ENCODE results near the gene SSBP3. TPM values are rescaled to one million over a fixed set of nuclear protein-coding genes. Genes with fewer than 3 reads are reported as not detected.

SSBP3 gene
- total and polyA plus RNA-seq, 4 donors, result 7.7 to 24.7 (median 17.3) TPM

GRCh38 chr1:54363925-54364324, 42.3 kb downstream of the SSBP3 start (continued):
- TF ChIP-seq CTCF (IDR thresholded peaks at IDR 0.05; ENCODE audit: low read depth, low read length, missing input control), result no peak

GRCh38 chr1:54362881-54363340, 43.3 kb downstream of the SSBP3 start:
- H3K36me3 ChIP-seq (ENCODE audit: control insufficient read depth in 4 of 4, insufficient read depth in 3 of 4, low read depth in 1 of 4, low read length in 3 of 4), result no peaks in the 10 kb centered on the region
- no peak for TF ChIP-seq SP1 (IDR thresholded peaks at IDR 0.05)
- no peak overlapping the region for H3K4me3 ChIP-seq (ENCODE audit: low read depth in 1 of 3, low read length in 3 of 3)
- no peak overlapping the region for H3K27ac ChIP-seq (ENCODE audit: low read depth in 1 of 2, low read length in 2 of 2)
- WGBS, result 87% methylated on average over 2 of the region's 2 CpGs
- H3K27me3 ChIP-seq (ENCODE audit: control insufficient read depth in 4 of 4, insufficient read depth in 4 of 4, low read length in 3 of 4), result no peaks in the 10 kb centered on the region
- peaks cover 13 to 36% (median 24%) of the 10 kb centered on the region in 4 donors for H3K4me1 ChIP-seq (ENCODE audit: control insufficient read depth in 4 of 4, insufficient read depth in 4 of 4, low read length in 3 of 4)
- no peaks in the 10 kb centered on the region for H3K9me3 ChIP-seq (ENCODE audit: control insufficient read depth in 4 of 4, low read length in 3 of 4)
- no peak for DNase-seq (ENCODE audit: low spot score)
- no peak overlapping the region for H3K9ac ChIP-seq (ENCODE audit: low read depth in 1 of 2, low read length in 2 of 2)

GRCh38 chr1:54361342-54361741, 44.9 kb downstream of the SSBP3 start:
- H3K4me3 ChIP-seq (ENCODE audit: low read depth in 1 of 3, low read length in 3 of 3), result no peak overlapping the region
- H3K36me3 ChIP-seq (ENCODE audit: control insufficient read depth in 4 of 4, insufficient read depth in 3 of 4, low read depth in 1 of 4, low read length in 3 of 4), result no peaks in the 10 kb centered on the region
- WGBS, result 94% methylated on average over 12 of the region's 12 CpGs
- no peaks in the 10 kb centered on the region for H3K9me3 ChIP-seq (ENCODE audit: control insufficient read depth in 4 of 4, low read length in 3 of 4)
- H3K9ac ChIP-seq (ENCODE audit: low read depth in 1 of 2, low read length in 2 of 2), result no peak overlapping the region
- H3K27me3 ChIP-seq (ENCODE audit: control insufficient read depth in 4 of 4, insufficient read depth in 4 of 4, low read length in 3 of 4), result no peaks in the 10 kb centered on the region
- H3K4me1 ChIP-seq (ENCODE audit: control insufficient read depth in 4 of 4, insufficient read depth in 4 of 4, low read length in 3 of 4), result peaks cover 23 to 48% (median 31%) of the 10 kb centered on the region in 4 donors
- H3K27ac ChIP-seq (ENCODE audit: low read depth in 1 of 2, low read length in 2 of 2), result no peak overlapping the region
- DNase-seq (ENCODE audit: low spot score), result no peak
- TF ChIP-seq RAD21 (IDR thresholded peaks at IDR 0.05) (peak in 1 of 2 donors; percentile 28), EGR1 (IDR thresholded peaks at IDR 0.05; ENCODE audit: low read depth in 2 of 2) (no peak), NR2F2 (IDR thresholded peaks at IDR 0.05) (no peak)

- no peak overlapping the region for H3K4me3 ChIP-seq (ENCODE audit: low read depth in 1 of 3, low read length in 3 of 3)
- peaks cover 27 to 52% (median 38%) of the 10 kb centered on the region in 4 donors for H3K4me1 ChIP-seq (ENCODE audit: control insufficient read depth in 4 of 4, insufficient read depth in 4 of 4, low read length in 3 of 4)
- no peak for DNase-seq (ENCODE audit: low spot score)
- no peaks in the 10 kb centered on the region for H3K9me3 ChIP-seq (ENCODE audit: control insufficient read depth in 4 of 4, low read length in 3 of 4)
- no peak overlapping the region for H3K9ac ChIP-seq (ENCODE audit: low read depth in 1 of 2, low read length in 2 of 2)
- H3K27ac ChIP-seq (ENCODE audit: low read depth in 1 of 2, low read length in 2 of 2), result no peak overlapping the region
- WGBS, result 65% methylated on average over 6 of the region's 6 CpGs
- TF ChIP-seq REST (IDR thresholded peaks at IDR 0.05), result peak; percentile 49
- no peak for TF ChIP-seq ATF3 (IDR thresholded peaks at IDR 0.05)
- peak; percentile 24 to 33 for TF ChIP-seq RAD21 (IDR thresholded peaks at IDR 0.05)
- no peaks in the 10 kb centered on the region for H3K27me3 ChIP-seq (ENCODE audit: control insufficient read depth in 4 of 4, insufficient read depth in 4 of 4, low read length in 3 of 4)
- H3K36me3 ChIP-seq (ENCODE audit: control insufficient read depth in 4 of 4, insufficient read depth in 3 of 4, low read depth in 1 of 4, low read length in 3 of 4), result no peaks in the 10 kb centered on the region
These were observed 45.8 kb downstream of the SSBP3 start for GRCh38 chr1:54360165-54361005.

All from liver (tissue), 9 donors.